Measurements from ENCODE around the gene GRIA4.

The GRIA4 gene

GRCh38 chr11:106017093-106017492, 407.2 kb downstream of the GRIA4 start:
- DNase-seq, result no peak

GRCh38 chr11:106021181-106021966, 411.5 kb downstream of the GRIA4 start:
- DNase-seq, result no peak

- peak; percentile 98 to 99 for DNase-seq
Measured at GRCh38 chr11:106021967-106022794, 412.3 kb downstream of the GRIA4 start, which contains the start of gene MSANTD4. MSANTD4 (minus strand) TSS chr11:106022240; CDS start chr11:106010917, 11,323 bp downstream.

- no peak for DNase-seq
Measured at GRCh38 chr11:106022795-106023275, 413.0 kb downstream of the GRIA4 start.

GRCh38 chr11:106030609-106031008, 420.7 kb downstream of the GRIA4 start:
- DNase-seq, result no peak

GRCh38 chr11:106031202-106031810, 421.4 kb downstream of the GRIA4 start:
- DNase-seq, result no peak

All from NCI-H2081 (cell line).